HTR-8/SVneo (cell line): ENCODE results near the gene DLGAP1.
"Not testable (repeated sequence)": the region's sequence is repeated elsewhere in the genome, so short reads cannot be mapped to it uniquely, and the experiment has no call there.

ENCODE experiments used
- DNase-seq: peaks from one replicate; pipeline ENCODE4 v3.0.0; 2011; ENCODE audit warnings: low spot score, mixed read lengths; ENCODE audit not compliant: insufficient read length
- FAIRE-seq: peaks from 2 replicates; lab custom pipeline; 2011; peaks lifted over from hg19 to GRCh38; lab: Jason Lieb, UNC

The DLGAP1 gene

DNA sequence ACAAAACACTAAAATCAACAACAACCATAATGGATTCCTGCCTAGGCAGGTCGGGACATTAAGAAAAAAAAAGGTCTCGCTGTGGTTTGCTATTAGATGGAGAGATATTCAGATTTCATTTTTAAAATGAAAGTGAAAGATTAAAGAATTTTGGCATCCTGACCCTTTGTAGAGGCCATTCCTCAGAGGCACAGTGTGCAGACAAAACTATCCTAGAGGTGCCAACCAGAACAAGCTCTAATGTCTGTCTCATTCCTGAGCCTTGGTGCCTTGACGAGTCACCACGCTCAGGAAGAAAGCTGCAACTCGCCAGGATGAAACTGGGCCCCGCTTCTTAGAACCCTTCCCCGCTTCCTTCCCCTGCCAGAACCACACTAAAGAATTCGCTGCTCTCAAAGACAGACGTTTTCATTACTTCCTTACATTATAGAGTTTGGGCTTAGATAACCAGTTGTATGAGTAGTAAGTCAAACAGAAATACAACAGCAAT lies 849.1 kb downstream of the DLGAP1 start:
- FAIRE-seq, result no peak

DNA sequence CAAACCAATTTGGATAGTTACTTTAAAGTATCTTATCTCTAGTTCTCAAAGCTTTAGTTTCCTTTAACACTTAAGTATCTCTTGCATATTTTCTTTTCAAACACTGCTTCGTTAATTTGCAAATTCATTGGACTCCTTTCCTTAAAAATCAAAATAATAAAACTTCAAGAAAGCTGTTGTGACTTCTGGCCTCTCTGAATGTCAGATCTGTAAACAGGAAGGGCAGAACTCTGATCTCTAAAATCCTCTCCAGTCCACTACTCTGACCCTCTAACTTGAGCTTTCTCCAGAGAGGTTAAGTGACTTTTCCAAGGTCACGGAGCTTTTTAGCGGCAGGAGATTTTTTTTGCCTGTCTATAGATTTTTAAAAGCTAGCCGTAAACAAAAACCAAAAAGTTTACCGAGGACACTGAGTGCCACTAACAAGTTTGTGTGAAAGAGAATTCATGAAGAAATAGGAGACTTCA lies 849.6 kb downstream of the DLGAP1 start:
- FAIRE-seq (no peak), DNase-seq (no peak)

More for the DNA sequence above, 849.1 kb downstream of the DLGAP1 start:
- DNase-seq, result no peak

DNA sequence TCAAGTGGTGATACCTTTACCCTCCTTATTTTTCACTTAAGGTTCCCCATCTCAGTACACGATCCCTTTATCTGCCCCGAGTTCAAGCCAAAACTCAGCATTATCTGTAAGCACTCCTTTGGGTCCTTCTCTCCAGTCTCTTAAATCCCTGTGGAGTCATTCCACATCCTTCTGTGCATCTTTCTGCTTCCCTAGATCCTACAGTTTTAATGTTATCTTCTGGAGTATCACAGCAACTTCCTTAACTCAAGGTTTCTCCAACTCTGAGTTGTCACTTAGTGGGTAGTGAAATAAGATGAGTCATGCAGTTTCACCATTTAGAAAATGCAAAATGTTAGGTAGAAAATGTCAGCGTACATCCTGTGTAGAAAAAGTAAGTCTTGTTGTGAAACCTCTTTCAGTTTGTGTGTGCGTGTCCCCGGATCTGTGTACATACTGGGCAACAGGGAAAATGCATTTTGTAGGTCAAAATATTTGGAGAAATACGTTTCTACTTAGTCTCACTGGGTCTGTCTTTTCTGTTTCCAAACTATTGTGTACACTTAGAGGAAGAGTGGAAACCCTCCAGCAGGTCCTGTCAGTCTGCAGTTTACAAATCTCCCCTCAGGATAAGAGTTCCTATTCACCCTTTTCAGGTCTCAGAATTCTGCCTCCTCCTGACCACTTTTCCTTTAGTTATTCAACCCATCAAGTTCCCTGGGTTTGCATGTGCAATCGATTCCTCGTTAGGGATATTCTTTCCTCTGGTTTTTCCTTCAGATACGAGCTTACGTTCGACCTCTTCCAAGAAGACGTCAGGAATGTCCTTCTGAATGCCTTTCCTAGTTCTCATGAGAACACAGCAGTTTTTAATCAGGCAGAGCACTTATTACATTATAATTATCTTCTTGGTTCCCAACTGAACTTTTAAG lies 850.4 kb downstream of the DLGAP1 start:
- no peak for DNase-seq
- FAIRE-seq, result no peak

DNA sequence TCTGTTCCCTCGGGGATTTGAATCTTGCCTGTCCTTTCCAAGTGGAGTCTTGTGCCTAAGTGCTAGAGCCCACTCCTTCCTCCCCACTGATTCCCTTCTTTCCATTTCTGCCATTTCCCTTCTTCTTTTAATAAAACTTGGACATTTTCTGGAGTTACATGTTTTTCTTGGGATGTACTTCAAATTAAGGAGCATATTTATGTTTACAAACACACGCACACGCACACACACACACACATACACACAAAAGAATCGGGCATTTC lies 850.9 kb downstream of the DLGAP1 start:
- DNase-seq (no peak), FAIRE-seq (no peak)

DNA sequence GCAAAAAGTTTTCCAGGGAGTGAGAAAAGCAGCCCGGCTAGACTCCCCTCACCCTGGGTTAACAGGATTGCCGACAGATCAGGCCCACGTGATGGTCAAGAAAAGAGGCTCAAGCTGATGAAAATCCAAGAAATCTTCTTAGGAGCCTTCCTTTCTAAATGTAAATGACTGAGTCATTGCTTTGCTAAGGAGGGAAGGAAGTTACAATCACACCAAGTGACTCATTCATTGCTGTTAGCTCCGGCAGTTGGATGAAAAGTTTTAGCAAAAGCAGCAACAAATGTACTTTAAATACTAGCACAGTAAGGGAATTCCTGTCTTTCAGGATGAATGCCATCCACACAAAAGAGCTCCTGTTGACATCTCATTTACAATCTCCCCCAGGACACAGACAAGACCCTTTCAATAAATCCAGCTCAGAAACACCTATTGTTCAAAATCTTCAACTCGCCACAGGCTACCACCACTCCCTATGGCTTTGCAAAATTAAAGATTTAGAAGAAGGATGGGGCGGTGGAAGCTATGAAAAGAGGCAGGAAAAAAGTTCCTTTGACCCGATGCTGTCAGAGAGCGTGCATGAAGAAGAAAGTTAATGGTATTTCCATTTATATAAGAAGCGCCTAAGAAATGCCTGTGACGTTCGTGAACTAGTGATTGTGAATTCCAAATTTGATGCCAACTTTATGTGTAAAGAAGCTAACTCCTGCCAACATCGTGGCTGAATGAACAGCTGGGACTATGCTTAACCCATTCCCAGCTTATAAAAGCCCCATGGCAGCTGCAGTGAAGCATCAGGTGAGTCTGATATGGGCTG lies 851.5 kb downstream of the DLGAP1 start:
- DNase-seq (no peak), FAIRE-seq (no peak)

DNA sequence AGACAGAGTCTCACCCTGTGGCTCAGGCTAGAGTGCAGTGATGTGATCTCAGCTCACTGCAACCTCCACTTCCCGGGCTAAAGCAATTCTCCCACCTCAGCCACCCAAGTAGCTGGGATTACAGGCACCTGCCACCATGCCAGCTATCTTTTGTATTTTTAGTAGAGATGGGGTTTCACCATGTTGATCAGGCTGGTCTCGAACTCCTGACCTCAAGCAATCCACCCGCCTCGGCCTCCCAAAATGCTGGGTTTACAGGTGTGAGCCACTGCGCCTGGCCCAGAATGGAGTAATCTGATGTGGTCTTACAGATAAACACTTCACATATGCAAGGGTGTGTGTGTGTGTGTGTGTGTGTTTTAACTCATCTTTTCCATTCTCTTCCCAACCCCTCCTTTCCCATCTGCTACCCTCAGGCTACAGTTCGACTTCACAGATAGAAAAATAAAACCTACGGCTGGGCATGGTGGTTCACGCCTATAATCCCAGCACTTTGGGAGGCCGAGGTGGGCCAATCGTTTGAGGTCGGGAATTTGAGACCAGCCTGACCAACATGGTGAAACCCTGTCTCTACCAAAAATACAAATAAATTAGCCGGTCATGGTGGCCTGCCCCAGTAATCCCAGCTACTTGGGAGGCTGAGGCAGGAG lies 853.9 kb downstream of the DLGAP1 start:
- FAIRE-seq, DNase-seq: not testable (repeated sequence)

DNA sequence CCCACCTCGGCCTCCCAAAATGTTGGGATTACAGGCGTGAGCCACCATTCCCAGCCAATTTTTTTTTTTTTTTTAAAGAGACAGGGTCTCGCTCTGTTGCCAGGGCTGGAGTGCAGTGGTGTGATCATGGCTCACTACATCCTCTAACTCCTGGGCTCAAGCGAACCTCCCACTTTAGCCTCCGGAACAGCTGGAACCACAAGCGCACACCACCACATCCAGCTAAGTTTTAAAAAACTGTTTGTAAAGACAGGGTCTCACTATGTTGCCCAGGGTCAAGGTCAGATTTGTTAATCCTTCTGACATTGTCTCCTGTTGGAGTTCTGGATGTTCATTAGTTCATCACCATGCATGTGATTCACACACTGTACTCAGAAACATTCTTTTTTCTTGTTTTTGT lies 855.2 kb downstream of the DLGAP1 start:
- DNase-seq, result no peak
- FAIRE-seq, result no peak

DNA sequence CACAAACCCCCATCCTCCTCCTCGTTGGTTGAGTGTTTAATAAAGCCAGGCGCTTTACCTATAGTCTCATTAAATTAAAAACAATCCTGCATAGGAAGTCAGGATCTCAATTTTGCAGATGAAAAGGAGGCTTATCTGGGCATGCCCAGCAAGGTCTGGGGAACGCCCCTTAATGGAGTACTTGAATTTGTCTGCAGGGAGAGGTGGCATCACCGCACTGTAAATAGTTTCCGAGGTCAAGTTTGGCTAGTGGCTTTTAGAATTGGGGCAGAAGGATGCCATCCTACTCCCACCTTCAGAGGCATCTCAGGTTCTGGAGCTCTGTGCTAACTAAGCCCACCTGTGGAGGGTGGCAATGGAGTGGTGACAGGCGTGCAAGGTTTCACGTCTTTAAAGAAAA lies 855.9 kb downstream of the DLGAP1 start:
- FAIRE-seq (no peak), DNase-seq (no peak)

DNA sequence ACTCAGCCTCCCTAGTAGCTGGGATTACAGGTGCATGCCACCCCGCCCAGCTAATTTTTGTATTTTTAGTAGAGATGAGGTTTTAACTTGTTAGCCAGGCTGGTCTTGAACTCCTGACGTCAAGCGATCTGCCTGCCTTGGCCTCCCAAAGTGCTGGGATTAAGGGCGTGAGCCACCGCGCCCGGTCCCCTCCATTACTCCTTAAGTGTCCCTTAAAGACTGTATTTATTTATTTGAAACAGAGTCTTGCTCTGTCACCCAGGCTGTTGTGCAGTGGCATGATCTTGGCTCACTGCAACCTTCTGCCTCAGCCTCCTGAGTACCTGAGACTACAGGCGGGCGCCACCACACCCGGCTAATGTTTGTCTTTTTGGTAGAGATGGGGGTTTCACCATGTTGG lies 856.5 kb downstream of the DLGAP1 start:
- DNase-seq (no peak), FAIRE-seq (no peak)

DNA sequence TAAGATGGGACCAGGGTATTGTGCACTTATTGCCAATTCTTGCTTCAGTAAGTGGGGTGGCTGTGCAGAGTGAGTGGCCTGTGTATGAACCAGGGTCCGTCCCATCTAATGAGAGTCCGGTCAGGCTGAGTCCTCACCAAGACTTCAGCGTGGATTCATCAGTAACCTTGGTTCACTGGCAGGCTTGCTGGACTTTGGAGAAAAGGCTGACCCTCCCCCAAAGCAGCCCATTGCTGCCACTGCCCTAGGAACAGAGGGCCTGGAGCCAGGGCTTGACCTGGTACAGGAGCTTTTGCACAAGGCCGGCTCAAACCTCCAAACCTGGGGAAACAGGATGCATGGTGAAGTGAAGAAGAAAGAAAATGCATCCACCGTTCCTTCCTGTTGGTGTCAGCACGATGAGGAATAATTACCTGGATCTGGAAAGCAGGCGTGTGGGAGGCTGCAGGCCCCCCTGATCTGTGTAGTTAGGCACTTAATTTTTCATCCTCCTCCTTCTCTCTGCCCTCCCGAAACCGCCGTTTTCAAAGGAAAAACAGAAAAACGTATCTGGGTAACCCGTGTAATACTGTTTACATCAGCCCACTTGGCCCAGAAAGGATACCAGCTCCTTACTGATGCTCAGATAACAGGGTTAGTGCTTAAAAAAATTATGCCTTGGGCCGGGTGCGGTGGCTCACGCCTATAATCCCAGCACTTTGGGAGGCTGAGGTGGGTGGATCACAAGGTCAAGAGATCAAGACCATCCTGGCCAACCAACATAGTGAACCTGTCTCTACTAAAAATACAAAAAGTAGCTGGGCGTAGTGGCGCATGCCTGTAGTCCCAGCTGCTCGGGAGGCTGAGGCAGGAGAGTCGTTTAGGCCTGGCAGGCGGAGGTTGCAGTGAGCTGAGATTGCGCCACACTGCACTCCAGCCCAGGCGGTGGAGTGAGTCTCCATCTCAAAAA lies 857.4 kb downstream of the DLGAP1 start:
- no peak for DNase-seq
- no peak for FAIRE-seq

DNA sequence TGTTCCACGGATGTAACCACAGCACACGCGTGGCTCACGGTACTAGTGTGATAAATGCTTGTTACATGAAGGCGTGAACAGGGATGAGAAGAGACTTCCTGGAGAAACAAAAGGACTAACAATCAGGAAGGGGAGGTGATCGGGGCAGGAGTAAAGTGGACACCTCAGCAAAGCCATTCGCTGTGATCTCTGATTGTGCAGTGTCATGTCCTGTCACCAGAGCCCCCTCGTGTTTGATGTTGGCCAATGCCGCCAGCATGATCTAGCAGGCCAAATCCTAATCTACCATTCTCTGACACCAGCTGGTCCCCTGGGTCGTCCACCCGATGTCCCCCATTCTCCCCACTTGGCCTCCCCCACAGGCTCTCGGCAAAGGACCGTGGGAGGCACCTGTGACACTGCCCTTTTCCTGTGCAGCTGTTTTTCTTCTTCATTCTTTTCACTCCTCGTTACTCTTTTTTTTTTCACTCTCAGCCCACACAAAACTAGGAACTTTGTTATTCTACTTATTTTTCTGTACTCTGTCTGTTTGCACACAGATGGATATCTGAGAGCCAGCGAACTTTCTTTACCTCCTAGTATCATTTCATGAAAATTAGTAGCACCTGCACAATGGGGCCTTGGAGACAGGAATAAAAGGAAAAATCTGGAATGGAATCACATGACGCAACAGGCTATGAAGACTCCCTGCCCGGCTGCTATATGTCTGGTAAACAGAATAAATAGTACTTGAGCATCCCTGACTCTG lies 858.3 kb downstream of the DLGAP1 start:
- DNase-seq (no peak), FAIRE-seq (no peak)

DNA sequence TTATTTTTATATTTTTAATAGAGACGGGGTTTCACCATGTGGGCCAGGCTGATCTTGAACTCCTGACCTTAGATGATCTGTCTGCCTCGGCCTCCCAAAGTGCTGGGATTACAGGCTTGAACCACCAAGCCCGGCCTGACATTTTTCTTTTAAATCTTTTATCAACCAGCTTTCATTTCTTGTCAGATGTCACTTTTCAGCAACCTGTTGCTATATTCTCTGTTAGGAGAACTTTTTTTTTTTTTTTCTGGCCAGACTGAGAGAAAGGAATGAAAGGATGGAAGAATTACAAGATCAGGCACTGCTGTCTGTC lies 858.8 kb downstream of the DLGAP1 start:
- DNase-seq (no peak), FAIRE-seq (no peak)

DNA sequence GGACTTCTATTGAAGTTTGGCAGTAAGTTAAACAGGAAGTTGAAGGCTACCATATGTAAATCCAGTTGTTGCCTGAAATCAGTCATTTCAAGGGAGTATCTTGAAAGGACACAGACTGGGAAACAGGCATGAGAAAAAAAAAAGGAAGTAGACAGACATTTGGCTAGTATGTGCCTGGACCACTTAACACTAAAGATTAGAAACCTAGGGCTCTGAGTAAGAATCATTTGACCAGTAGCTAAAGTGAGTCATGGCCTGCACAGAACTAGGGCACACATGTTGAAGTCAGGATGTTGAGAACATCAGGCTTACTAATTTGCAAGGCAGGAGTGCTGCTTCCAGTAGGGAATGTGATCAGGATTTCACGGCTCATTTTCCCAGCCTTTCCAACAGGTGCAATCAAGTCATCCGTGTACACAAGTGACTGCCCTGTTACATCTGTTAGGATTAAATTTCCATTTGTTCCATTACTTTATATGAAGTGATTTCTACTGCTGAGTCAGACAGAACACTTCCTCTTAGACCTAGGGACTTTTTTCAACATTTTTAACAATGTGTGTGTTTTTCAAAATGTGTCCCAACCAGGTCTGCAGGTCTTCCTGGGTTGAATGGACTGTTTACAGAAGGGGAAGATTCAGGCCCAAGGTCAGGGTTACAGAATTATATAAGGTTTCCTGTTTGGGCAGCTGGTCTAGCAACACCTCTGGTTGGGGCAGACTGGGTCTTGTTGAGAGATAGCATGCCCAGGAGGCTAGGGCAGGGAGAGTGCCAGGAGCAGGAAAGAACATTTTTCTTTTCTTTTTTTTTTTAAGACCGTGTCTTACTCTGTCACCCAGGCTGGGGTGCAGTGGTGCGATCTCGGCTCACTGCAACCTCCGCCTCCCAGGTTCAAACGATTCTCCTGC lies 859.5 kb downstream of the DLGAP1 start:
- no peak for FAIRE-seq
- no peak for DNase-seq

DNA sequence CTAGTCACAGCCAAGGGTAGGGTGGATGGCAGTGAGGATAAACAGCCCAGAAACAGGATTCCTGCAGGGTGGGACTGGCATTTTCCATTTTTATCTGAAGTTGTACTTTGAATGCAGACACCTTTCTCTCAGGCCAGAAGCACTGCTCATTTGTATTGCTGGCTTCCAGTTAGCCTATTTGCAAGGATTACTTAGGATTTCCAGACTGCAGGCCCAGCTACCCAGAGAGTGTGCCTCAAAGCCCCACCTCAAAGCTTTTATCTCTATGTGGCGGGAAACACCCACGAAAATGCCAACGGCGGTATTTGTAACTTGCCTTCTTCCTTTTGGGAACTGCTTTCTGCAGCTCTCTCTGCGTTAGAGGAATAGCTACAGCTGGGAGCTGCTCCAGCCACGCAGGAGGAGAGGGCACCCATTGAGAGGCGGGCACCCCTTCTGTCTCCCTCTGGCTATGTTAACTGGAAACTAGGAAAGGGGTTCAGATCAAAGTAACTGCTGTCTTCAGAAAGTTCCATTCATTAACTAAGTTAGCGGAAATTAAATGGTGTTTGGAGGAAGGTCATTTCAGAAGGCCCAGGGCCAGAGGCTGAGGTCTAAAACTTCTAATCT lies 860.2 kb downstream of the DLGAP1 start:
- DNase-seq (no peak), FAIRE-seq (no peak)

DNA sequence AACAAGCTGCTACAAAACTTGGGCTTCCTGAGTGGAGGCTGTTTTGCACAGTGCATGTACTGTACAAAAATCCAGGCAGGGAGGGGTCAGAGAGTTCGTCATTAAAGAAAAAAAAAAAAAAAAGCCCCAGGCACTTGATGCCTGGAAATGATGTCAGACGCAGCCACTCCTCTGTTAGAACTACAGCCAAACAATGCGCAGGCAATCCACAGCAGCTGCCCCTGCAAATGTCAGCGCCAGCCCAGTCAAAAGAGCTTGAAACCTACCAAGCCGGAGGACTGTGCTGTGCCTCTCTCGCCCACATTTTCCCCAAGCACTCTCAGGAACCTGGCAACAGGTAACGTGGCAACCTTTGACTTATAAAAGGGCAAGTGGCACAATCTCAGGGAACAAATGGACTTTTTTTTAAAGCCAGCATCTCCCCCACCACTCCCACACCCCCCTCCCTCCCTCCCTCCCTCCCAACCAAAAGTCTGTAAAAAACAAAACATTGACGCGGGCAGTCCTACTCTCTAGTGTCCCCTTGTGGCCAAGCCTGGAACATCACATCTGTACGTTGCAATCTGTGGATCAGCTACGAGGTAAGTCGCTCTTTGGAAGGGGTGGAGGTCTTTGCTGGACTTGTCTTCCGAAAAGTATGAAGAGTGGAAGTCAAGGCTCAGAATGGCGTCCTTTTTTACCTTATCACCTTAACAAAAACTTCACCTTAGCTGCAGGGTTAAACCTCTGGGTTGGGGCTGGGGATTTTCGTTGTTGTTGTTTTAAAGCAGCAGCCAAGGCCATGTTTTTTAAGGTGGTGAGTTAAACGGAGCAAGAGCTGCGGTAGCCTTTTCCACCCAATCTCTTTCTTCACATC lies 861.0 kb downstream of the DLGAP1 start:
- FAIRE-seq (no peak), DNase-seq (peak; percentile 81)

DNA sequence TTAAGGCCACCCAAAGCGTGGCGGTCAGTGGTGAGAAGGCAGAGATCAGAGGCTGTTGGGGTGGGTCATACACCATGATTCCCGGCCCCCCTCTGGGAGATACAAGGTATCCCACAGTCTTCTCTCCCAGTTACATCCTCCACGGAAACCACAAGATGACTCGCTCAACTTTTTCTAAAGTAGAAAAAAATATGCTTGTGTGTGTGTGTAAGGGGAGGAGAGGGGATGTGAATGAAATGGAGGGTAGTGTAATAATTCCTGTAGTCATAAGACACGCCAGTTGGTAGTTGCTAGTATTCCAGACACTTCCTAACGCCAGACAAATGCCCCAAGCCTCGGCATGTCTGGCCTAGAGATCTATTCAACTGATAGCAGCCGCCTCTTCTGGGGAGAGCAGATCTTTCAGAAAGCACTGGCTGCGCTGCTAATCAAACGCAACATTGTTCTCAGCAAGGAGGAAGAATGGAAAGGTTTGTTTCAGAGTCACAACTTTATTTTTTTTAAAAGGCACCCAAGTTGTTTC lies 861.7 kb downstream of the DLGAP1 start:
- no peak for DNase-seq
- no peak for FAIRE-seq

DNA sequence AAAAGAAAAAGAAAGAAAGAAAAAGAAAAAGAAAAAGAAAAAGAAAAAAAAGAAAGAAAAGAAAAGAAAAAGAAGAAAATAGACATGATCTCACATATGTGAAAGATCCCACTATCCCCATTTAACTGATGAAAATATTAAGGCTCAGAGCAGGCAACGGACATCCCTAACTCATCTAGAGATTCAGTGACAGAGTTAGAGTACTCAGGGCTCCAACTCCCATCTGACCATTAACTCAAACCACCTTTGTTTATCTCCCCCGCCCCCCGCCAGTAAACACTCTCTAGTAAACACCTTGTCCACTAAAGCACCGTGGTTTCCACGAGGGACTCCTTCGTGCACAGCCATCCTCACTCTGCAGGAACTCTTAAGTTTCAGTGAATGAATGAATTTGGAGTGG lies 862.2 kb downstream of the DLGAP1 start:
- no peak for DNase-seq
- FAIRE-seq, result no peak
